Activated CD4-positive, CD25-positive, alpha-beta regulatory T cell treated with anti-CD3 and anti-CD28 coated beads, Interleukin-2, amount 50 U/mL, for 72 hours (primary cell): ENCODE data around the gene DTNB.
"Not testable (repeated sequence)": the region's sequence is repeated elsewhere in the genome, so short reads cannot be mapped to it uniquely, and the experiment has no call there.

ENCODE experiments used
- DNase-seq: peaks from one replicate; pipeline ENCODE4 v3.0.0; 2021

DTNB gene

GRCh38 chr2:25585189-25585588 is 88.2 kb downstream of the DTNB start:
- no peak for DNase-seq

- no peak for DNase-seq
Observed at GRCh38 chr2:25582077-25582830, 91.1 kb downstream of the DTNB start.

GRCh38 chr2:25576596-25576995 is 96.8 kb downstream of the DTNB start:
- no peak for DNase-seq

GRCh38 chr2:25572638-25573037 is 100.7 kb downstream of the DTNB start:
- no peak for DNase-seq

GRCh38 chr2:25570161-25570845 is 103.1 kb downstream of the DTNB start:
- DNase-seq: no peak

- DNase-seq: no peak
Observed at GRCh38 chr2:25567406-25567805, 106.0 kb downstream of the DTNB start.

GRCh38 chr2:25566694-25567093 is 106.7 kb downstream of the DTNB start:
- DNase-seq: no peak

GRCh38 chr2:25566094-25566493 is 107.3 kb downstream of the DTNB start:
- DNase-seq: no peak

GRCh38 chr2:25561136-25561850 is 112.1 kb downstream of the DTNB start:
- no peak for DNase-seq

- DNase-seq: no peak
Observed at GRCh38 chr2:25559148-25559547, 114.2 kb downstream of the DTNB start.

GRCh38 chr2:25558262-25558661 is 115.1 kb downstream of the DTNB start:
- no peak for DNase-seq

GRCh38 chr2:25557179-25558036 is 116.0 kb downstream of the DTNB start:
- DNase-seq: no peak

- DNase-seq: no peak
Observed at GRCh38 chr2:25552318-25552717, 121.1 kb downstream of the DTNB start.

- no peak for DNase-seq
Observed at GRCh38 chr2:25551316-25551715, 122.1 kb downstream of the DTNB start.

GRCh38 chr2:25549571-25549970 is 123.8 kb downstream of the DTNB start:
- DNase-seq: not testable (repeated sequence)

GRCh38 chr2:25548601-25549000 is 124.8 kb downstream of the DTNB start:
- DNase-seq: no peak

GRCh38 chr2:25546852-25547251 is 126.5 kb downstream of the DTNB start:
- DNase-seq: no peak

GRCh38 chr2:25545899-25546298 is 127.5 kb downstream of the DTNB start:
- DNase-seq: no peak

- no peak for DNase-seq
Observed at GRCh38 chr2:25544445-25544844, 128.9 kb downstream of the DTNB start.

- DNase-seq: no peak
Observed at GRCh38 chr2:25543939-25544338, 129.4 kb downstream of the DTNB start.

- no peak for DNase-seq
Observed at GRCh38 chr2:25541378-25541777, 132.0 kb downstream of the DTNB start.

GRCh38 chr2:25539136-25539535 is 134.2 kb downstream of the DTNB start:
- DNase-seq: no peak

GRCh38 chr2:25537526-25537925 is 135.9 kb downstream of the DTNB start:
- DNase-seq: no peak
